Subcutaneous abdominal adipose tissue (tissue), 5 donors: ENCODE data around the gene ASAP2.

ENCODE experiments used
- H3K27ac ChIP-seq: one replicate; pipeline ENCODE4 v1.7.0; 2013; ENCODE audit warnings: low read depth, mild to moderate bottlenecking, inconsistent platforms, low read length, moderate library complexity
- H3K27me3 ChIP-seq, 5 donors: one replicate each; pipeline ENCODE4 v1.7.0; 2013; ENCODE audit warnings: low read length in 5 of 5, inconsistent platforms in 1 of 5; ENCODE audit not compliant: control insufficient read depth in 5 of 5, insufficient read depth in 4 of 5
- H3K36me3 ChIP-seq, 5 donors: one replicate each; pipeline ENCODE4 v1.7.0; 2013; ENCODE audit warnings: low read length in 5 of 5; ENCODE audit not compliant: control insufficient read depth in 5 of 5, insufficient read depth in 5 of 5
- H3K4me1 ChIP-seq, 5 donors: one replicate each; pipeline ENCODE4 v1.7.0; 2013; ENCODE audit warnings: low read length in 5 of 5, mild to moderate bottlenecking in 3 of 5, moderate library complexity in 1 of 5; ENCODE audit not compliant: control insufficient read depth in 5 of 5, insufficient read depth in 5 of 5
- H3K4me3 ChIP-seq, 5 donors: one replicate each; pipeline ENCODE4 v1.7.0; 2013; ENCODE audit warnings: low read length in 5 of 5, low read depth in 1 of 5
- H3K9ac ChIP-seq, 5 donors: one replicate each; pipeline ENCODE4 v1.7.0; 2013; ENCODE audit warnings: low read length in 5 of 5, mild to moderate bottlenecking in 4 of 5, moderate library complexity in 3 of 5
- H3K9me3 ChIP-seq, 5 donors: one replicate each; pipeline ENCODE4 v1.7.0; 2013; ENCODE audit warnings: low read length in 5 of 5; ENCODE audit not compliant: control insufficient read depth in 5 of 5
- donor health status: healthy.
- donor health status: healthy.
- donor health status: healthy.
- donor health status: healthy.
- donor health status: healthy.

Gene ASAP2

DNA sequence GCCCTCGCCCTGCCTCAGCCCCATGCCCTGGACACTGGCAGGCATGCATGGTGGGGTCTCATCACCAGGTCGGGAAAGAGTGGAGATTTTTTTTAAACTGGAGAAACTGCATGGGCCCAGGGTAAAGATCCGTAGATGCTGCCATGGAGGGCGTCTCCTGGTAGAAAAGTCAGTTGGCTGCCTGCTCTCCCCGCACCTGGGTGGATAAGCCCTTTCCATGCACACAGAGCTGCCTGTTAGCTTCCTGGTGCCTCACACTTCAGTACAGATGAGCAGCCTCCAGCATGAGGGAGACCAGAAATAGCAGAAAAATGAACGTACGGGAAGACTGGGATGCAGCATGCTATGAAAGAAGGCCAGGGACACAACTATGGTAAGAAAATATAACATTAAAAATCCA lies 92.0 kb downstream of the ASAP2 start:
- Histone ChIP-seq H3K27ac (no peak overlapping the region), H3K4me1 (peaks cover 0 to 18% (median 0%) of the 10 kb centered on the region in 5 donors), H3K9me3 (no peaks in the 10 kb centered on the region), H3K9ac (no peak overlapping the region), H3K4me3 (no peak overlapping the region), H3K27me3 (no peaks in the 10 kb centered on the region), H3K36me3 (peaks cover 0 to 21% (median 12%) of the 10 kb centered on the region in 5 donors)

GRCh38 chr2:9299161-9300100 lies 92.8 kb downstream of the ASAP2 start:
- Histone ChIP-seq H3K9ac (no peak overlapping the region), H3K4me3 (no peak overlapping the region), H3K27ac (no peak overlapping the region), H3K9me3 (no peaks in the 10 kb centered on the region), H3K4me1 (peaks cover 0 to 18% (median 0%) of the 10 kb centered on the region in 5 donors), H3K27me3 (no peaks in the 10 kb centered on the region), H3K36me3 (peaks cover 0 to 21% (median 12%) of the 10 kb centered on the region in 5 donors)

GRCh38 chr2:9300214-9300613 lies 93.6 kb downstream of the ASAP2 start:
- no peaks in the 10 kb centered on the region for H3K9me3 ChIP-seq
- H3K4me1 ChIP-seq, result peaks cover 0 to 18% (median 0%) of the 10 kb centered on the region in 5 donors
- no peak overlapping the region for H3K27ac ChIP-seq
- no peak overlapping the region for H3K9ac ChIP-seq
- H3K36me3 ChIP-seq, result peaks cover 0 to 21% (median 12%) of the 10 kb centered on the region in 5 donors
- no peaks in the 10 kb centered on the region for H3K27me3 ChIP-seq
- no peak overlapping the region for H3K4me3 ChIP-seq

DNA sequence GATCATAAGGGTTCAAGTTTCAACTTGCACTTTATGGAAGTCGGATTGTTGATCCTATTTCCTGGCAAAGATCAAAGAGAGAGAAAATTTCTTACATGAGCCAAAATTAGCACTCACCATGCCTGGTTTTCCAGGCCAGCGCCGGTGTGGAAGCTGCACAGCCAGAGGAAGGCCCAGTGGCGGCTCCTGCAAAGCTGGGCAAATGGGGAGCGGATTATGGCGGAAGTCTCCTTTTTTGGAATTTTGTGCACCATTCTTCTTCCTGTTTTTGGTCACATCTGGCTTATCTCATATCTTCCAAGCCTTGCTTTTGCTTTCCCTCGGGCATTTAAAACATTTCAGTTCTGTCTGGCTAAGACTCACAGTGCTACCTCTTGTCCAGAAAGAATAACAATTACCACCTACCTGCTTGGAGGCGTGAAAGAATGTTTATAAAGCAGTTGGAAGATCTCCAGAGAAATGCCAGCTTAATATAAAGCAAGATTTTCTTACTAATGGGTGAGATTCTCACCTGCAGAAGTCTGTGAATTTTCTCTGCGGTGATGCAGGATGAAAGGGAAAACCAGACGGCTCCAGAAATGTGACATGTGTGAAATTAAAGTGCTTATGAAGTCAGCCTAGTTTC lies 94.3 kb downstream of the ASAP2 start:
- Histone ChIP-seq H3K9ac (no peak overlapping the region), H3K36me3 (peaks cover 0 to 21% (median 12%) of the 10 kb centered on the region in 5 donors), H3K4me1 (peaks cover 0 to 18% (median 0%) of the 10 kb centered on the region in 5 donors), H3K4me3 (no peak overlapping the region), H3K27ac (no peak overlapping the region), H3K9me3 (no peaks in the 10 kb centered on the region), H3K27me3 (no peaks in the 10 kb centered on the region)

DNA sequence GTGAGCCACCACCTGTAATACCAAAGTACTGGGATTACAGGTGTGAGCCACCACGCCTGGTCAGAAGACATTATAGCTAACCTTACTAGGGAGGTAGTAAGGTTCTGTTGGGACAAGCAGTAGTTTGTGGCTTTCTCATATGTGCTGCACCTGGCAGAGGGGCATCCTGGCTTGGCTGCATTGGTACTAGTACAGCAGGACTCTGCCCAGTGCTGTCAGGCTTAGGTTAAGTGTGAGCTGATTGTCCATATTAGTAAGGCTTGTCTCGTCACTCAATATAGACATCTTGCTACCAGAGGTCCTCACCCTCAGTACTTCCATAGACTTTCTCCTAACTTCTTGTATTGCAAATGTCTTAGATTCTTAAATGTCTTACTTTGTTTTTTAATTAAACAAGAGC lies 96.1 kb downstream of the ASAP2 start:
- Histone ChIP-seq H3K27me3 (no peaks in the 10 kb centered on the region), H3K4me1 (peaks cover 0 to 33% (median 15%) of the 10 kb centered on the region in 5 donors), H3K27ac (no peak overlapping the region), H3K36me3 (peaks cover 0 to 17% (median 12%) of the 10 kb centered on the region in 5 donors), H3K9ac (no peak overlapping the region), H3K9me3 (no peaks in the 10 kb centered on the region), H3K4me3 (no peak overlapping the region)

- no peak overlapping the region for H3K27ac ChIP-seq
- H3K4me1 ChIP-seq, result peaks cover 0 to 37% (median 19%) of the 10 kb centered on the region in 5 donors
Observed at GRCh38 chr2:9303528-9304225, 97.1 kb downstream of the ASAP2 start.

GRCh38 chr2:9306911-9307310 lies 100.3 kb downstream of the ASAP2 start:
- peak overlapping the region; percentile 49 for H3K27ac ChIP-seq
- no peaks in the 10 kb centered on the region for H3K27me3 ChIP-seq
- no peak overlapping the region for H3K4me3 ChIP-seq
- H3K9me3 ChIP-seq, result no peaks in the 10 kb centered on the region
- peaks cover 11 to 45% (median 42%) of the 10 kb centered on the region in 5 donors for H3K4me1 ChIP-seq
- no peaks in the 10 kb centered on the region for H3K36me3 ChIP-seq
- H3K9ac ChIP-seq, result no peak overlapping the region

More at GRCh38 chr2:9303528-9304225, 97.1 kb downstream of the ASAP2 start:
- Histone ChIP-seq H3K9me3 (no peaks in the 10 kb centered on the region), H3K9ac (no peak overlapping the region), H3K27me3 (no peaks in the 10 kb centered on the region), H3K36me3 (peaks cover 0 to 9% (median 5%) of the 10 kb centered on the region in 5 donors), H3K4me3 (no peak overlapping the region)

DNA sequence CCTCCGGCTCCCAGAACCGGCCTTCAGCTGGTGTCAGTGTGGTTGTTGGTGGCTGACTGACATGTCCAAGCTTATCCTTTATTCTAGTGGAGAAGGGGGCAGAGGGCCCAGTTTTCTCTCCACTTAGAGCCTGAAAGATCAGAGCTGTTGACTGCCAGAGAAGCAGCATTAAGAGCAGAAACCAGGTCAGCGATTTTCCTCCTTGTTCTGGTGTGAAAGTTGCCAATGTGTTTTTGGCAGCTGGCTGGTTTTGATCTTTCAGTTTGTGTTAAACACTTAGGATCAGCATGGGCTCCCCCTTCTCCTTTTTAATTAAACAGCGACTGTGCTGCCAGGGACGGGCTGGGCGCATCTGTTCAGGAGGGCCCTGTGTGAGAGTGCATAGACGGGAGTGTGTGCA lies 100.9 kb downstream of the ASAP2 start:
- H3K9ac ChIP-seq, result peak overlapping the region in 3 of 5 donors; percentile 2 to 43 (median 38)
- H3K36me3 ChIP-seq, result no peaks in the 10 kb centered on the region
- H3K27ac ChIP-seq, result peak overlapping the region; percentile 49
- peaks cover 11 to 48% (median 45%) of the 10 kb centered on the region in 5 donors for H3K4me1 ChIP-seq
- H3K9me3 ChIP-seq, result no peaks in the 10 kb centered on the region
- no peak overlapping the region for H3K4me3 ChIP-seq
- H3K27me3 ChIP-seq, result no peaks in the 10 kb centered on the region

DNA sequence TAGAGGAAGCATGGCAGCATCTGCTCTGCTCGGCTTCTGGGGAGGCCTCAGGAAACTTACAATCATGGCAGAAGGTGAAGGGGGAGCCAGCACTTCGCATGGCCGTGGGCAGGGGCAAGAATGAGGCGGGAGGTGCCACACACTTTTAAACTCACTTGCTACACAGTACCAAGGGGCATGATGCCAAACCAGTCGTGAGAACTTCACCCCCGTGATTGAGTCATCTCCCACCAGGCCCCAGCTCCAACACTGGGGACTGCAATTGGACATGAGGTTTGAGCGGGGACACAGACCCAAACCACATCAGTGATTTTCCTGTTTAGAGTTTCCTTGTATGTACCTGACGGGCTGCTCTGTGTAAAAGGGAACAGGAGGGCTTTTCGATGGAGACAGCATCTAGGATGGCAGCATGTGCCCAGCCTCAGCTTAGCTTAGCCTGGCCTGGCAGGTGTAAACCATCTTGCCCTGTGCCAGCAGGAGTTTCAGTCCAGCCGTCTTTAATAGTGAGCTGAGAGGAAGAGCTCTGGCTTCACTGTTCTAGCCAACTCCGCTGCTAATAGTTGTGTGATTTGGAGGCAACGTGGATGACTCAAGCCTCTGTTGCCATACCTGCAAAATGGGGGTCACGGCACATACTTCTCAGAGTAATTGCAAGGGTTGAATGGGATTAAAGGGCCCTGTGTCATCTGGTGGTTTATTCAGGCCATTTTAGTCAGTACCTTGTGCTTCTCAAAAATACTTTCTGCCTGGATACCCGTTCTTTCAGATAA lies 101.8 kb downstream of the ASAP2 start:
- H3K27ac ChIP-seq, result peak overlapping the region; percentile 49
- H3K4me3 ChIP-seq, result no peak overlapping the region
- H3K27me3 ChIP-seq, result no peaks in the 10 kb centered on the region
- H3K4me1 ChIP-seq, result peaks cover 11 to 48% (median 45%) of the 10 kb centered on the region in 5 donors
- H3K9me3 ChIP-seq, result no peaks in the 10 kb centered on the region
- H3K36me3 ChIP-seq, result no peaks in the 10 kb centered on the region
- no peak overlapping the region for H3K9ac ChIP-seq
